PC-9 (cell line): ENCODE measurements around the gene GIMAP8.

Experiments
- CTCF ChIP-seq: fragments of 200-600 bp; sonication (generic); conservative IDR thresholded peaks from 2 replicates; pipeline ENCODE4 v1.6.1; 2017; ENCODE audit warnings: mixed run types, antibody characterized with exemption, mild to moderate bottlenecking, moderate library complexity
- EZH2 ChIP-seq: fragments of 200-600 bp; sonication (generic); IDR thresholded peaks from 2 replicates; pipeline ENCODE4 v1.8.0; 2017; ENCODE audit warnings: antibody characterized with exemption, low read depth

GRCh38 chr7:150435047-150435389, 15.4 kb upstream of the GIMAP8 start:
- TF ChIP-seq CTCF (no peak), EZH2 (no peak)
